HG03432 (cell line): ENCODE data around the gene DGCR6.
"Not testable (repeated sequence)": the region's sequence is repeated elsewhere in the genome, so short reads cannot be mapped to it uniquely, and the experiment has no call there.

ENCODE experiments used
- ATAC-seq: cut with Tn5 transposase; IDR thresholded peaks from one replicate; pipeline ENCODE4 v1.9.1; 2021; ENCODE audit warnings: mild to moderate bottlenecking, moderate library complexity; ENCODE audit not compliant: unreplicated experiment

DGCR6 gene

GRCh38 chr22:18959741-18960140 is 53.6 kb downstream of the DGCR6 start:
- ATAC-seq, result not testable (repeated sequence)

DNA sequence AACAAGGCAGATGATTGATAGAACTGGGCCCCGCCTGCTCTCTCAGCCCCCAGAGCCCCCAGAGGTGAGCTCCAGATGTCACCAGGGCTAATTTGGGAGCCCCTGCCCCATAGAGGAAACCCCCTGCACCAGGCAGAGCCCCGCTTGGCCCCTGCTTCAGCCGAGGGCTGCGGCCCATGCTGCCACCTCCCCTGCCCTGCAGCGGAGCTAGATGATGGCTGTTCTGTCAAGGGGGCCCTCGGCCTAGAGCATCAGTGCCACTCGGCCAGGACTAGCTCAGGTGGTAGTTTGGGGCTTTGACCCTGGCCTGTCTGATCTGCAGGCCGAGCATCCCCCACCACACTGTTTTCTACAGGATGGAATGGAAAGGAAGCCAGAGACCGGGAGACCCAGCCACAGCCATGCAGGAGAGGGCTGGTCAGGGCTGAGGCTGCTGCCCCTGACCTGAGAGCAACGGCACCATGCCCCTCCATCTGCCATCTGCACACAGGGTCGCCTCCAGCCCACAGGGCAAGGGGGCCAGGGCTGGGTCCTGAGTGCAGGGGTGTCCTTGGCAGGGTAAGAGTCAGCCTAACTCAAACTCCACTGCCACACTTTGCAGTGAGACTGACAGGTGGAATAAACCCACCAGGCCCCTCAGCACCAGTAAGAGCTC is 54.2 kb downstream of the DGCR6 start:
- not testable (repeated sequence) for ATAC-seq

GRCh38 chr22:18961201-18961600 is 55.1 kb downstream of the DGCR6 start:
- not testable (repeated sequence) for ATAC-seq
